GM10248 (cell line): ENCODE measurements around the gene CHST1.

Experiments used
- CTCF ChIA-PET: fragments of 300-600 bp; sonication (Branson Sonifier 250); formaldehyde crosslinking; extraction: SDS; loops from one replicate; lab custom pipeline; 2021; ENCODE audit warnings: antibody characterized with exemption; lab: Yijun Ruan, JAX
- POLR2A ChIA-PET: fragments of 350-650 bp; sonication (Branson Sonifier 250); formaldehyde crosslinking; extraction: SDS; loops from one replicate; lab custom pipeline; 2020; ENCODE audit warnings: antibody characterized with exemption; lab: Yijun Ruan, JAX
- DNase-seq: peaks from one replicate; pipeline ENCODE4 v3.0.0; 2012; ENCODE audit errors: extremely low spot score
- CTCF ChIP-seq: IDR thresholded peaks from 2 replicates; pipeline ENCODE4 v1.5.1; 2012; ENCODE audit warnings: mild to moderate bottlenecking, low read depth; ENCODE audit errors: extremely low read depth, missing control alignments, control extremely low read depth

CHST1 gene

GRCh38 chr11:45655831-45656230 lies 9.6 kb downstream of the CHST1 start:
- no peak for DNase-seq
- ChIA-PET POLR2A (no interaction called here), CTCF (interaction anchor here (0.8 to 6.4 kb wide), 16 partner anchors 9 to 297 kb away, joined by 3 to 48 read pairs (median 5); partner anchors contain the start of gene CHST1)
- TF ChIP-seq CTCF = no peak

GRCh38 chr11:45655347-45655756 lies 10.1 kb downstream of the CHST1 start:
- TF ChIP-seq CTCF = peak; percentile 98
- ChIA-PET CTCF (interaction anchor here (0.7 to 6.4 kb wide), 34 partner anchors 9 to 316 kb away, joined by 3 to 48 read pairs (median 4); partner anchors contain the start of gene CHST1), POLR2A (no interaction called here)
- DNase-seq = peak; percentile 81

GRCh38 chr11:45655012-45655283 lies 10.5 kb downstream of the CHST1 start:
- DNase-seq = no peak
- ChIA-PET CTCF (interaction anchor here (0.7 to 6.4 kb wide), 38 partner anchors 9 to 315 kb away, joined by 3 to 48 read pairs (median 4); partner anchors contain the start of gene CHST1), POLR2A (no interaction called here)

GRCh38 chr11:45654231-45655011 lies 11.0 kb downstream of the CHST1 start:
- CTCF ChIA-PET = interaction anchor here (0.7 to 6.4 kb wide), 39 partner anchors 8 to 551 kb away, joined by 3 to 48 read pairs (median 4); partner anchors contain the start of gene CHST1
- no peak for TF ChIP-seq CTCF
- no peak for DNase-seq
- POLR2A ChIA-PET = no interaction called here

More at GRCh38 chr11:45655012-45655283, 10.5 kb downstream of the CHST1 start:
- TF ChIP-seq CTCF = no peak

GRCh38 chr11:45653277-45653676 lies 12.1 kb downstream of the CHST1 start:
- no peak for DNase-seq
- no peak for TF ChIP-seq CTCF
- ChIA-PET POLR2A (no interaction called here), CTCF (interaction anchor here (1.0 to 4.1 kb wide), 7 partner anchors 14 to 282 kb away, joined by 3 to 33 read pairs (median 9); no protein-coding TSS in a partner anchor)

GRCh38 chr11:45652781-45653180 lies 12.6 kb downstream of the CHST1 start:
- no peak for DNase-seq
- no peak for TF ChIP-seq CTCF
- ChIA-PET CTCF (interaction anchor here (1.0 to 1.3 kb wide), 2 partner anchors 28 to 281 kb away, joined by 3 to 7 read pairs; no protein-coding TSS in a partner anchor), POLR2A (no interaction called here)
